HCT116 (cell line): ENCODE data around the gene CMIP. TPM values are rescaled to one million over a fixed set of nuclear protein-coding genes. Genes with fewer than 3 reads are reported as not detected.

Experiments used
- ATAC-seq: fragments of 200-7000 bp; cut with Tn5 transposase; 2 replicates; pipeline ENCODE4 v1.9.1; 2020; ENCODE audit warnings: mild to moderate bottlenecking, moderate library complexity
- BruUV-seq: library from RNA; stranded (reverse); fragments of 400-500 nt; replicated peaks from 2 replicates; lab custom pipeline; 2021; lab: Mats Ljungman, UMichigan
- CTCF ChIA-PET: fragments of 300-600 bp; sonication (Branson Sonifier 250); formaldehyde crosslinking; loops from one replicate; lab custom pipeline; 2021; ENCODE audit warnings: antibody characterized with exemption; lab: Charles Lee
- POLR2A ChIA-PET: fragments of 300-600, 350-600 bp; sonication (Branson Sonifier 250); formaldehyde crosslinking; loops from one replicate; lab custom pipeline; 2021; ENCODE audit warnings: antibody characterized with exemption; lab: Charles Lee
- RAD21 ChIA-PET, 2 experiments: fragments of 300-600 bp; sonication (Branson Sonifier 250); formaldehyde crosslinking; loops; one replicate each; lab custom pipeline; 2023; ENCODE audit warnings: low total read pairs in 2 of 2; ENCODE audit not compliant: uncharacterized antibody in 2 of 2, unreplicated experiment in 2 of 2, low non-redundant PET in 1 of 2; lab: Charles Lee
- DNase-seq: peaks from one replicate; pipeline ENCODE4 v3.0.0-alpha.2; 2010; ENCODE audit warnings: low read depth, low spot score
- H2AFZ ChIP-seq: fragments of 200-600 bp; shearing (Covaris generic), sonication (generic); 2 replicates; pipeline ENCODE4 v1.6.1; 2017; ENCODE audit warnings: low read depth, mixed run types, mixed read lengths, antibody characterized with exemption, low read length; ENCODE audit not compliant: poor library complexity, severe bottlenecking
- H3K27ac ChIP-seq: 2 replicates; pipeline ENCODE4 v1.5.1; 2012; ENCODE audit warnings: low read depth, low read length
- H3K27me3 ChIP-seq: fragments of 200-600 bp; sonication (generic); 2 replicates; pipeline ENCODE4 v1.6.1; 2016; ENCODE audit warnings: mixed run types, low read length, mixed read lengths; ENCODE audit not compliant: insufficient read depth
- H3K36me3 ChIP-seq, 2 experiments: fragments of 200-500 bp in 1 of 2; fragments of 200-600 bp in 1 of 2; sonication (Bioruptor generic) in 1 of 2; sonication (generic) in 1 of 2; 2 replicates each; pipeline versions ENCODE4 v1.5.1 to v1.6.1; 2014 to 2016; ENCODE audit warnings: low read length in 2 of 2, inconsistent platforms in 1 of 2, mixed read lengths in 1 of 2, mixed run types in 1 of 2; ENCODE audit not compliant: insufficient read depth in 2 of 2, control insufficient read depth in 1 of 2
- H3K4me1 ChIP-seq, 2 experiments: fragments of 200-600 bp in 1 of 2; sonication (generic) in 1 of 2; 2 replicates each; pipeline versions ENCODE4 v1.5.1 to v1.6.1; 2012 to 2017; ENCODE audit warnings: low read length in 2 of 2, inconsistent platforms in 1 of 2, mild to moderate bottlenecking in 1 of 2, mixed read lengths in 1 of 2, mixed run types in 1 of 2, moderate library complexity in 1 of 2; ENCODE audit not compliant: insufficient read depth in 2 of 2, control insufficient read depth in 1 of 2
- H3K4me2 ChIP-seq: fragments of 200-600 bp; sonication (generic); 2 replicates; pipeline ENCODE4 v1.6.1; 2017; ENCODE audit warnings: mixed run types, low read length, mixed read lengths
- H3K4me3 ChIP-seq, 2 experiments: fragments of 200-600 bp in 1 of 2; sonication (generic) in 1 of 2; replicated peaks in 1 of 2; 2 replicates each; pipeline ENCODE4 v1.5.1; 2011 to 2016; ENCODE audit warnings: low read length in 2 of 2, control low read depth in 1 of 2, low read depth in 1 of 2, mild to moderate bottlenecking in 1 of 2, mixed read lengths in 1 of 2, mixed run types in 1 of 2
- H3K79me2 ChIP-seq: fragments of 200-600 bp; sonication (generic); 2 replicates; pipeline ENCODE4 v1.6.1; 2017; ENCODE audit warnings: mild to moderate bottlenecking, mixed run types, low read length, moderate library complexity, mixed read lengths; ENCODE audit not compliant: insufficient read depth
- H3K9ac ChIP-seq: fragments of 200-600 bp; sonication (generic); 2 replicates; pipeline ENCODE4 v1.6.1; 2016; ENCODE audit warnings: low read length, mixed read lengths
- H3K9me2 ChIP-seq: fragments of 200-600 bp; sonication (generic), shearing (Covaris generic); 2 replicates; pipeline ENCODE4 v1.6.1; 2017; ENCODE audit warnings: mixed run types, mild to moderate bottlenecking, moderate library complexity; ENCODE audit not compliant: insufficient read depth
- H3K9me3 ChIP-seq, 2 experiments: fragments of 200-500 bp in 1 of 2; fragments of 200-600 bp in 1 of 2; sonication (Bioruptor generic) in 1 of 2; sonication (generic) in 1 of 2; 2 replicates each; pipeline ENCODE4 v1.6.1; 2014 to 2017; ENCODE audit warnings: low read length in 2 of 2, mixed read lengths in 2 of 2, inconsistent platforms in 1 of 2, low read depth in 1 of 2, mild to moderate bottlenecking in 1 of 2, mixed run types in 1 of 2, moderate library complexity in 1 of 2; ENCODE audit not compliant: control insufficient read depth in 1 of 2, insufficient read depth in 1 of 2
- H4K20me1 ChIP-seq: fragments of 200-600 bp; sonication (generic), shearing (Covaris generic); 2 replicates; pipeline ENCODE4 v1.6.1; 2017; ENCODE audit warnings: mixed run types, mild to moderate bottlenecking, moderate library complexity; ENCODE audit not compliant: insufficient read depth
- ATF3 ChIP-seq: IDR thresholded peaks from 2 replicates; pipeline ENCODE4 v1.6.1; 2012
- CBX3 ChIP-seq: IDR thresholded peaks from 2 replicates; pipeline ENCODE4 v1.6.1; 2012; ENCODE audit warnings: low read depth
- EGR1 ChIP-seq: IDR thresholded peaks from 2 replicates; pipeline ENCODE4 v1.6.1; 2012; ENCODE audit warnings: low read depth
- ELF1 ChIP-seq: IDR thresholded peaks from 2 replicates; pipeline ENCODE4 v1.6.1; 2012; ENCODE audit warnings: low read depth, borderline replicate concordance
- EZH2phosphoT487 ChIP-seq: fragments of 200-600 bp; IDR thresholded peaks from 2 replicates; pipeline ENCODE4 v1.6.1; 2018; ENCODE audit warnings: antibody characterized with exemption, borderline replicate concordance
- POLR2A ChIP-seq: IDR thresholded peaks from 2 replicates; pipeline ENCODE4 v1.7.0; 2011; ENCODE audit warnings: borderline replicate concordance; ENCODE audit not compliant: insufficient read depth, insufficient read length; ENCODE audit errors: extremely low read depth
- POLR2AphosphoS5 ChIP-seq: IDR thresholded peaks from 2 replicates; pipeline ENCODE4 v1.6.1; 2011; ENCODE audit warnings: mild to moderate bottlenecking, low read depth, low read length, moderate library complexity
- REST ChIP-seq: IDR thresholded peaks from 2 replicates; pipeline ENCODE4 v1.6.1; 2012; ENCODE audit warnings: low read depth
- SIN3A ChIP-seq: IDR thresholded peaks from 2 replicates; pipeline ENCODE4 v1.6.1; 2012; ENCODE audit warnings: low read depth
- SP1 ChIP-seq: IDR thresholded peaks from 2 replicates; pipeline ENCODE4 v1.6.1; 2012; ENCODE audit warnings: low read depth
- TCF7L2 ChIP-seq: IDR thresholded peaks from 2 replicates; pipeline ENCODE4 v1.7.0; 2011; ENCODE audit warnings: borderline replicate concordance, inconsistent platforms; ENCODE audit not compliant: insufficient read depth, insufficient read length; ENCODE audit errors: extremely low read depth
- YY1 ChIP-seq: IDR thresholded peaks from 2 replicates; pipeline ENCODE4 v1.6.1; 2011; ENCODE audit warnings: low read length, low read depth, moderate library complexity, mild to moderate bottlenecking; ENCODE audit not compliant: insufficient replicate concordance; ENCODE audit errors: extremely low read depth
- ZFX ChIP-seq: fragments of 450-650 bp; IDR thresholded peaks from 2 replicates; pipeline ENCODE4 v1.6.1; 2017
- ZNF274 ChIP-seq: fragments of 200-500 bp; sonication (Bioruptor generic); IDR thresholded peaks from 2 replicates; pipeline ENCODE4 v1.6.1; 2014; ENCODE audit warnings: mild to moderate bottlenecking, low read depth, low read length, inconsistent platforms
- intact Hi-C: fragments of 100-400 bp; cut with micrococcal nuclease; formaldehyde crosslinking; loops from 2 replicates; pipeline ENCODE4 v1.10.0; 2022
- total RNA-seq: library from RNA; stranded (reverse); gene quantifications from one replicate; pipeline ENCODE4 v1.2.1, GENCODE V29; 2021; ENCODE audit not compliant: unreplicated experiment
- TF ChIP-seq, protein P1 (sequence below), 3 experiments: fragments of 200-600 bp in 1 of 3; sonication (generic) in 1 of 3; IDR thresholded peaks in 2 of 3; conservative IDR thresholded peaks in 1 of 3; 2 replicates each; pipeline ENCODE4 v1.5.1; 2012 to 2017; ENCODE audit warnings: low read depth in 2 of 3, low read length in 2 of 3, antibody characterized with exemption in 1 of 3, borderline replicate concordance in 1 of 3, control low read depth in 1 of 3, mild to moderate bottlenecking in 1 of 3, mixed read lengths in 1 of 3, mixed run types in 1 of 3, moderate library complexity in 1 of 3; ENCODE audit not compliant: insufficient read depth in 1 of 3
- TF ChIP-seq, protein P2 (sequence below): IDR thresholded peaks from 2 replicates; pipeline ENCODE4 v1.6.1; 2012

CMIP gene
- total RNA-seq, 1 experiment from 2014 or later, result 64.6 TPM

DNA sequence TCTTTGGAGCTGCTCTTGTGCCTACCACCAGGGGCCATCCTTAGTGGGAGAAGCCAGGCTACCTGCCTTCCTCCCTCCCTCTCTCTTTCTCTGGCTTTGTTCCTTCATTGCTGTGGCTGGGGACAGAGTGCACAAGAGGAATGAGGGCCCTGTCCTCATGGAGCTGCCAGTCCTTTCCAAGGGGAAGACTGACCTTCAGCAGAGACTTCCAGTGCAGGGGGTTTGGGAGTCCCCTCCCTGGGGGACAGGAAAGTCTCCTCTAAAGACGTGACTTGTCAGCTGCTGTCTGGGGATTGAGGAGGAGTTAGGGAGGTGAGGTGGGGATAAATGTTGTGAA, 108.1 kb downstream of the CMIP start (continued):
- TF ChIP-seq, protein P1, sequence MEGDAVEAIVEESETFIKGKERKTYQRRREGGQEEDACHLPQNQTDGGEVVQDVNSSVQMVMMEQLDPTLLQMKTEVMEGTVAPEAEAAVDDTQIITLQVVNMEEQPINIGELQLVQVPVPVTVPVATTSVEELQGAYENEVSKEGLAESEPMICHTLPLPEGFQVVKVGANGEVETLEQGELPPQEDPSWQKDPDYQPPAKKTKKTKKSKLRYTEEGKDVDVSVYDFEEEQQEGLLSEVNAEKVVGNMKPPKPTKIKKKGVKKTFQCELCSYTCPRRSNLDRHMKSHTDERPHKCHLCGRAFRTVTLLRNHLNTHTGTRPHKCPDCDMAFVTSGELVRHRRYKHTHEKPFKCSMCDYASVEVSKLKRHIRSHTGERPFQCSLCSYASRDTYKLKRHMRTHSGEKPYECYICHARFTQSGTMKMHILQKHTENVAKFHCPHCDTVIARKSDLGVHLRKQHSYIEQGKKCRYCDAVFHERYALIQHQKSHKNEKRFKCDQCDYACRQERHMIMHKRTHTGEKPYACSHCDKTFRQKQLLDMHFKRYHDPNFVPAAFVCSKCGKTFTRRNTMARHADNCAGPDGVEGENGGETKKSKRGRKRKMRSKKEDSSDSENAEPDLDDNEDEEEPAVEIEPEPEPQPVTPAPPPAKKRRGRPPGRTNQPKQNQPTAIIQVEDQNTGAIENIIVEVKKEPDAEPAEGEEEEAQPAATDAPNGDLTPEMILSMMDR (IDR thresholded peaks at IDR 0.05 in 2 of 3, conservative IDR thresholded peaks at IDR 0.05 in 1 of 3; ENCODE audit: borderline replicate concordance in 1 of 3, insufficient read depth in 1 of 3, low read depth in 2 of 3, low read length in 2 of 3), result no peak
- no peak for TF ChIP-seq ZFX
- TF ChIP-seq SIN3A, result no peak

GRCh38 chr16:81553080-81553813, 108.6 kb downstream of the CMIP start:
- Histone ChIP-seq H3K27me3 (no peaks in the 10 kb centered on the region), H4K20me1 (peaks cover 15% of the 10 kb centered on the region; the same call in 1 of the 2 replicates), H3K4me1 (peaks cover 25 to 86% of the 10 kb centered on the region in 2 experiments; a peak in 3 of 4 replicates), H3K4me2 (no peak overlapping the region), H3K36me3 (peaks cover 0 to 4% of the 10 kb centered on the region in 2 experiments; a peak in 1 of 4 replicates), H3K27ac (no peak overlapping the region), H3K9me3 (no peaks in the 10 kb centered on the region), H2AFZ (no peak overlapping the region), H3K9ac (no peak overlapping the region), H3K4me3 (no peak overlapping the region)
- BruUV-seq, result no TSS peak
- intact Hi-C loops, result no loop called here
- no peak for DNase-seq
- ChIA-PET POLR2A (no interaction called here), RAD21 (no interaction called here)
- TF ChIP-seq SIN3A (no peak), TCF7L2 (no peak), SP1 (no peak), CBX3 (no peak), YY1 (no peak), POLR2AphosphoS5 (no peak), ELF1 (no peak), ZNF274 (no peak), REST (no peak), ATF3 (no peak), EGR1 (no peak), EZH2phosphoT487 (no peak), POLR2A (no peak)
- TF ChIP-seq, protein P2, sequence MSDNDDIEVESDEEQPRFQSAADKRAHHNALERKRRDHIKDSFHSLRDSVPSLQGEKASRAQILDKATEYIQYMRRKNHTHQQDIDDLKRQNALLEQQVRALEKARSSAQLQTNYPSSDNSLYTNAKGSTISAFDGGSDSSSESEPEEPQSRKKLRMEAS, result no peak
- TF ChIP-seq, all 23 proteins: peak for 0
- ATAC-seq, result no peak
- Histone ChIP-seq H3K9me2 (no peaks in the 10 kb centered on the region), H3K79me2 (peaks cover 100% of the 10 kb centered on the region)
- CTCF ChIA-PET, result no interaction called here
